OCI-LY7 (cell line): Measurements from ENCODE around the gene PRR14. TPM values are rescaled to one million over a fixed set of nuclear protein-coding genes. Genes with fewer than 3 reads are reported as not detected.

ENCODE experiments used
- BruUV-seq: library from RNA; stranded (reverse); fragments of 400-500 nt; replicated peaks from 2 replicates; lab custom pipeline; 2021; lab: Mats Ljungman, UMichigan
- CTCF ChIA-PET: fragments of 300-600 bp; sonication (Branson Sonifier 250); formaldehyde crosslinking; loops from one replicate; lab custom pipeline; 2022; ENCODE audit warnings: antibody characterized with exemption; ENCODE audit not compliant: unreplicated experiment; lab: Charles Lee
- POLR2A ChIA-PET: fragments of 300-600 bp; sonication (Branson Sonifier 250); formaldehyde crosslinking; loops from one replicate; lab custom pipeline; 2022; ENCODE audit warnings: antibody characterized with exemption; lab: Charles Lee
- DNase-seq: peaks from one replicate; pipeline ENCODE4 v3.0.0-alpha.2; 2015; ENCODE audit warnings: low spot score
- H2AFZ ChIP-seq: fragments of 200-600 bp; sonication (generic), shearing (Covaris generic); 2 replicates; pipeline ENCODE4 v1.6.1; 2014; ENCODE audit warnings: mild to moderate bottlenecking, antibody characterized with exemption, low read length, moderate library complexity
- H3K27ac ChIP-seq: fragments of 200-600 bp; sonication (generic); 2 replicates; pipeline ENCODE4 v1.5.1; 2014; ENCODE audit warnings: mixed run types, low read depth, mild to moderate bottlenecking, moderate library complexity, low read length, inconsistent platforms; ENCODE audit not compliant: poor library complexity, severe bottlenecking
- H3K36me3 ChIP-seq: fragments of 200-600 bp; sonication (generic); 2 replicates; pipeline ENCODE4 v1.6.1; 2014; ENCODE audit warnings: mild to moderate bottlenecking, antibody characterized with exemption, low read length, moderate library complexity, mixed read lengths; ENCODE audit not compliant: insufficient read depth
- H3K4me1 ChIP-seq: fragments of 200-600 bp; sonication (generic); 2 replicates; pipeline ENCODE4 v1.5.1; 2014; ENCODE audit warnings: mild to moderate bottlenecking, low read length; ENCODE audit not compliant: insufficient read depth, poor library complexity, severe bottlenecking
- H3K4me2 ChIP-seq: fragments of 200-600 bp; sonication (generic); 2 replicates; pipeline ENCODE4 v1.6.1; 2014; ENCODE audit warnings: mild to moderate bottlenecking, low read length
- H3K4me3 ChIP-seq: fragments of 200-600 bp; sonication (generic); 2 replicates; pipeline ENCODE4 v1.5.1; 2014; ENCODE audit warnings: mild to moderate bottlenecking, low read depth, low read length; ENCODE audit not compliant: poor library complexity, severe bottlenecking
- H3K79me2 ChIP-seq: fragments of 200-600 bp; sonication (generic); 2 replicates; pipeline ENCODE4 v1.6.1; 2016; ENCODE audit warnings: low read depth, mild to moderate bottlenecking, low read length, moderate library complexity, mixed read lengths; ENCODE audit not compliant: insufficient read depth
- H3K9me2 ChIP-seq: fragments of 200-600 bp; sonication (generic); 2 replicates; pipeline ENCODE4 v1.6.1; 2016; ENCODE audit warnings: mild to moderate bottlenecking, low read length, mixed read lengths; ENCODE audit not compliant: insufficient read depth
- H3K9me3 ChIP-seq: fragments of 200-600 bp; sonication (generic); 2 replicates; pipeline ENCODE4 v1.6.1; 2014; ENCODE audit warnings: mild to moderate bottlenecking, mixed run types, low read length, mixed read lengths
- H4K20me1 ChIP-seq: fragments of 200-600 bp; sonication (generic); 2 replicates; pipeline ENCODE4 v1.6.1; 2014; ENCODE audit warnings: mild to moderate bottlenecking, antibody characterized with exemption, low read length, moderate library complexity, mixed read lengths; ENCODE audit not compliant: insufficient read depth
- CTCF ChIP-seq: fragments of 200-600 bp; sonication (generic); conservative IDR thresholded peaks from 2 replicates; pipeline ENCODE4 v1.5.1; 2014; ENCODE audit warnings: mild to moderate bottlenecking, antibody characterized with exemption, low read length, moderate library complexity, mixed read lengths
- EZH2phosphoT487 ChIP-seq: fragments of 200-600 bp; sonication (generic); IDR thresholded peaks from 2 replicates; pipeline ENCODE4 v1.6.1; 2018; ENCODE audit warnings: low read depth, borderline replicate concordance, mild to moderate bottlenecking, mixed run types, antibody characterized with exemption, low read length, moderate library complexity, mixed read lengths
- intact Hi-C: fragments of 100-400 bp; cut with micrococcal nuclease; formaldehyde crosslinking; loops from one replicate; pipeline ENCODE4 v1.10.0; 2022; ENCODE audit not compliant: unreplicated experiment
- total RNA-seq, 2 experiments: library from RNA; depleted of rRNA in 1 of 2; stranded (reverse); fragments of >200 nt in 1 of 2; shearing (Covaris generic) in 1 of 2; gene quantifications; 2 replicates each; pipeline ENCODE4 v1.2.3, GENCODE V29; 2014 to 2022

Gene PRR14
- total RNA-seq, 2 experiments from 2014 or later = 33.2 to 75.5 TPM

GRCh38 chr16:30666681-30667080 is 15.9 kb downstream of the PRR14 start:
- Histone ChIP-seq H3K79me2 (peaks cover 5% of the 10 kb centered on the region; the same call in 1 of the 2 replicates), H3K4me1 (peaks cover 1% of the 10 kb centered on the region), H3K9me2 (no peaks in the 10 kb centered on the region), H3K4me3 (no peak overlapping the region), H3K4me2 (no peak overlapping the region), H3K9me3 (no peaks in the 10 kb centered on the region), H3K36me3 (peaks cover 89% of the 10 kb centered on the region), H4K20me1 (no peaks in the 10 kb centered on the region), H2AFZ (no peak overlapping the region), H3K27ac (no peak overlapping the region)
- DNase-seq = no peak
- POLR2A ChIA-PET = interaction anchor here (0.6 kb wide), 1 partner anchor 23 kb away, joined by 4 read pairs; no protein-coding TSS in a partner anchor
- intact Hi-C loops = no loop called here
- TF ChIP-seq EZH2phosphoT487 (no peak), CTCF (no peak)
- CTCF ChIA-PET = interaction anchor here (0.6 kb wide), 1 partner anchor 36 kb away, joined by 3 read pairs; no protein-coding TSS in a partner anchor
- BruUV-seq = no TSS peak

GRCh38 chr16:30667361-30667905 is 16.7 kb downstream of the PRR14 start:
- Histone ChIP-seq H4K20me1 (no peaks in the 10 kb centered on the region), H3K9me2 (no peaks in the 10 kb centered on the region), H3K36me3 (peaks cover 82% of the 10 kb centered on the region), H3K4me1 (no peaks in the 10 kb centered on the region), H2AFZ (no peak overlapping the region), H3K4me2 (no peak overlapping the region), H3K79me2 (no peaks in the 10 kb centered on the region), H3K4me3 (no peak overlapping the region), H3K9me3 (no peaks in the 10 kb centered on the region), H3K27ac (no peak overlapping the region)
- BruUV-seq = no TSS peak
- no peak for TF ChIP-seq CTCF
- no peak for TF ChIP-seq EZH2phosphoT487
- intact Hi-C loops = no loop called here
- POLR2A ChIA-PET = interaction anchor here (0.6 kb wide), 1 partner anchor 22 kb away, joined by 4 read pairs; no protein-coding TSS in a partner anchor
- CTCF ChIA-PET = interaction anchor here (0.6 kb wide), 1 partner anchor 37 kb away, joined by 3 read pairs; no protein-coding TSS in a partner anchor
- DNase-seq = no peak

- ChIA-PET POLR2A (no interaction called here), CTCF (no interaction called here)
- Histone ChIP-seq H3K4me2 (no peak overlapping the region), H3K4me1 (no peaks in the 10 kb centered on the region), H3K36me3 (peaks cover 72% of the 10 kb centered on the region), H3K9me3 (no peaks in the 10 kb centered on the region), H4K20me1 (no peaks in the 10 kb centered on the region), H2AFZ (no peak overlapping the region), H3K27ac (no peak overlapping the region), H3K4me3 (no peak overlapping the region), H3K79me2 (no peaks in the 10 kb centered on the region), H3K9me2 (no peaks in the 10 kb centered on the region)
- TF ChIP-seq EZH2phosphoT487 = no peak
- TF ChIP-seq CTCF = no peak
- intact Hi-C loops = no loop called here
- BruUV-seq = no TSS peak
- DNase-seq = no peak
Measured at GRCh38 chr16:30668393-30668792, 17.6 kb downstream of the PRR14 start.
